Astrocyte (in vitro differentiated cells and primary cell): Measurements from ENCODE around the gene TUBA1C. TPM values are rescaled to one million over a fixed set of nuclear protein-coding genes. Genes with fewer than 3 reads are reported as not detected.
"Not testable (repeated sequence)": the region's sequence is repeated elsewhere in the genome, so short reads cannot be mapped to it uniquely, and the experiment has no call there.

Experiments used
- DNase-seq: peaks from one replicate; pipeline ENCODE4 v3.0.0-alpha.2; 2010; ENCODE audit warnings: low read depth
- FAIRE-seq: peaks from 2 replicates; lab custom pipeline; 2011; peaks lifted over from hg19 to GRCh38; lab: Jason Lieb, UNC
- H2AFZ ChIP-seq: 2 replicates; pipeline ENCODE4 v1.6.0; 2012; ENCODE audit warnings: low read depth, low read length, inconsistent platforms
- H3K27ac ChIP-seq: 2 replicates; pipeline ENCODE4 v1.5.1; 2011; ENCODE audit warnings: low read depth, low read length, inconsistent platforms
- H3K27me3 ChIP-seq: 2 replicates; pipeline ENCODE4 v1.6.0; 2011; ENCODE audit warnings: low read length, inconsistent platforms; ENCODE audit not compliant: insufficient read depth
- H3K36me3 ChIP-seq: 2 replicates; pipeline ENCODE4 v1.5.1; 2011; ENCODE audit warnings: low read length, inconsistent platforms; ENCODE audit not compliant: insufficient read depth
- H3K4me1 ChIP-seq: 2 replicates; pipeline ENCODE4 v1.5.1; 2011; ENCODE audit warnings: low read length, inconsistent platforms; ENCODE audit not compliant: insufficient read depth
- H3K4me2 ChIP-seq: 2 replicates; pipeline ENCODE4 v1.6.0; 2012; ENCODE audit warnings: low read length, inconsistent platforms
- H3K4me3 ChIP-seq: 2 replicates; pipeline ENCODE4 v1.5.1; 2011; ENCODE audit warnings: low read depth, mild to moderate bottlenecking, low read length, inconsistent platforms; ENCODE audit not compliant: insufficient read depth
- H3K79me2 ChIP-seq: 2 replicates; pipeline ENCODE4 v1.6.0; 2012; ENCODE audit warnings: mild to moderate bottlenecking, low read length, inconsistent platforms; ENCODE audit not compliant: insufficient read depth
- H3K9ac ChIP-seq: 2 replicates; pipeline ENCODE4 v1.6.0; 2012; ENCODE audit warnings: mild to moderate bottlenecking, low read length, inconsistent platforms
- H3K9me3 ChIP-seq: 2 replicates; pipeline ENCODE4 v1.5.1; 2012; ENCODE audit warnings: low read depth, mild to moderate bottlenecking, low read length, inconsistent platforms; ENCODE audit not compliant: insufficient read depth
- H4K20me1 ChIP-seq: 2 replicates; pipeline ENCODE4 v1.6.0; 2012; ENCODE audit warnings: low read length, inconsistent platforms; ENCODE audit not compliant: insufficient read depth
- H3K27ac Mint-ChIP-seq: one replicate; pipeline ENCODE4 v1.8.0; 2021; ENCODE audit warnings: mild to moderate bottlenecking, mixed read lengths; ENCODE audit not compliant: unreplicated experiment
- H3K27me3 Mint-ChIP-seq: one replicate; pipeline ENCODE4 v1.8.0; 2021; ENCODE audit warnings: low read depth, mixed read lengths; ENCODE audit not compliant: unreplicated experiment
- H3K36me3 Mint-ChIP-seq: one replicate; pipeline ENCODE4 v1.8.0; 2021; ENCODE audit warnings: low read depth, mixed read lengths; ENCODE audit not compliant: unreplicated experiment
- H3K4me1 Mint-ChIP-seq: one replicate; pipeline ENCODE4 v1.8.0; 2021; ENCODE audit warnings: low read depth, mixed read lengths; ENCODE audit not compliant: unreplicated experiment
- H3K4me3 Mint-ChIP-seq: one replicate; pipeline ENCODE4 v1.8.0; 2021; ENCODE audit warnings: mild to moderate bottlenecking, moderate library complexity, mixed read lengths; ENCODE audit not compliant: unreplicated experiment
- H3K9me3 Mint-ChIP-seq: one replicate; pipeline ENCODE4 v1.8.0; 2021; ENCODE audit warnings: mild to moderate bottlenecking, mixed read lengths; ENCODE audit not compliant: unreplicated experiment
- EZH2 ChIP-seq: IDR thresholded peaks from 2 replicates; pipeline ENCODE4 v1.6.1; 2012; ENCODE audit warnings: mild to moderate bottlenecking, low read length, inconsistent platforms; ENCODE audit not compliant: insufficient read depth
- total RNA-seq: library from RNA; stranded (reverse); gene quantifications from 2 replicates; pipeline ENCODE4 v1.2.1, GENCODE V29; 2021
- TF ChIP-seq, protein P1 (sequence below): IDR thresholded peaks from 2 replicates; pipeline ENCODE4 v1.5.1; 2011; ENCODE audit warnings: low read depth, mild to moderate bottlenecking, inconsistent platforms, low read length, moderate library complexity; ENCODE audit not compliant: insufficient read depth

Gene TUBA1C
- total RNA-seq, 1 donor from 2014 or later = 408 TPM

- H3K4me1 ChIP-seq = peaks cover 14% of the 10 kb centered on the region
- no peaks in the 10 kb centered on the region for H4K20me1 ChIP-seq
- TF ChIP-seq, protein P1, sequence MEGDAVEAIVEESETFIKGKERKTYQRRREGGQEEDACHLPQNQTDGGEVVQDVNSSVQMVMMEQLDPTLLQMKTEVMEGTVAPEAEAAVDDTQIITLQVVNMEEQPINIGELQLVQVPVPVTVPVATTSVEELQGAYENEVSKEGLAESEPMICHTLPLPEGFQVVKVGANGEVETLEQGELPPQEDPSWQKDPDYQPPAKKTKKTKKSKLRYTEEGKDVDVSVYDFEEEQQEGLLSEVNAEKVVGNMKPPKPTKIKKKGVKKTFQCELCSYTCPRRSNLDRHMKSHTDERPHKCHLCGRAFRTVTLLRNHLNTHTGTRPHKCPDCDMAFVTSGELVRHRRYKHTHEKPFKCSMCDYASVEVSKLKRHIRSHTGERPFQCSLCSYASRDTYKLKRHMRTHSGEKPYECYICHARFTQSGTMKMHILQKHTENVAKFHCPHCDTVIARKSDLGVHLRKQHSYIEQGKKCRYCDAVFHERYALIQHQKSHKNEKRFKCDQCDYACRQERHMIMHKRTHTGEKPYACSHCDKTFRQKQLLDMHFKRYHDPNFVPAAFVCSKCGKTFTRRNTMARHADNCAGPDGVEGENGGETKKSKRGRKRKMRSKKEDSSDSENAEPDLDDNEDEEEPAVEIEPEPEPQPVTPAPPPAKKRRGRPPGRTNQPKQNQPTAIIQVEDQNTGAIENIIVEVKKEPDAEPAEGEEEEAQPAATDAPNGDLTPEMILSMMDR = no peak
- no peak for TF ChIP-seq EZH2
- no peaks in the 10 kb centered on the region for H3K79me2 ChIP-seq
- Mint-ChIP-seq H3K9me3 (no peaks in the 10 kb centered on the region), H3K4me1 (peaks cover 9% of the 10 kb centered on the region), H3K27ac (no peak overlapping the region), H3K27me3 (peaks cover 3% of the 10 kb centered on the region), H3K4me3 (no peak overlapping the region), H3K36me3 (no peaks in the 10 kb centered on the region)
- H3K4me2 ChIP-seq = no peak overlapping the region
- H3K27ac ChIP-seq = no peak overlapping the region
- no peak overlapping the region for H3K9ac ChIP-seq
- H3K27me3 ChIP-seq = no peaks in the 10 kb centered on the region
- no peaks in the 10 kb centered on the region for H3K36me3 ChIP-seq
- DNase-seq (no peak), FAIRE-seq (no peak)
- H2AFZ ChIP-seq = no peak overlapping the region
- H3K9me3 ChIP-seq = no peaks in the 10 kb centered on the region
- no peak overlapping the region for H3K4me3 ChIP-seq
These were observed 8.8 kb upstream of the TUBA1C start for GRCh38 chr12:49255857-49256637.

GRCh38 chr12:49257508-49258184, 7.2 kb upstream of the TUBA1C start:
- not testable (repeated sequence) for H3K79me2 ChIP-seq, H3K27me3 Mint-ChIP-seq, H3K27ac ChIP-seq, DNase-seq, H4K20me1 ChIP-seq, H3K4me3 ChIP-seq, H3K4me3 Mint-ChIP-seq, H3K36me3 ChIP-seq, H3K27ac Mint-ChIP-seq, H3K4me1 Mint-ChIP-seq, H3K9ac ChIP-seq, H2AFZ ChIP-seq, FAIRE-seq, H3K27me3 ChIP-seq, H3K9me3 ChIP-seq, H3K9me3 Mint-ChIP-seq, H3K4me2 ChIP-seq, H3K36me3 Mint-ChIP-seq
- H3K4me1 ChIP-seq = peaks cover 20% of the 10 kb centered on the region

GRCh38 chr12:49259452-49259851, 5.4 kb upstream of the TUBA1C start:
- H3K27me3 Mint-ChIP-seq = no peaks in the 10 kb centered on the region
- FAIRE-seq = no peak
- Histone ChIP-seq H3K27me3 (no peaks in the 10 kb centered on the region), H3K4me3 (no peak overlapping the region), H3K4me2 (peak overlapping the region; percentile 65), H4K20me1 (no peaks in the 10 kb centered on the region), H3K9ac (no peak overlapping the region), H3K79me2 (peaks cover 15% of the 10 kb centered on the region), H2AFZ (no peak overlapping the region), H3K36me3 (no peaks in the 10 kb centered on the region), H3K4me1 (peaks cover 26% of the 10 kb centered on the region), H3K9me3 (no peaks in the 10 kb centered on the region), H3K27ac (peak overlapping the region; percentile 42)
- no peaks in the 10 kb centered on the region for H3K9me3 Mint-ChIP-seq
- TF ChIP-seq, protein P1 = no peak
- no peak for TF ChIP-seq EZH2
- DNase-seq = no peak
- no peaks in the 10 kb centered on the region for H3K36me3 Mint-ChIP-seq
- no peak overlapping the region for H3K27ac Mint-ChIP-seq
- H3K4me3 Mint-ChIP-seq = no peak overlapping the region
- peaks cover 6% of the 10 kb centered on the region for H3K4me1 Mint-ChIP-seq
